Prostate gland (tissue), 2 donors: ENCODE results near the gene PSMB5. TPM values are rescaled to one million over a fixed set of nuclear protein-coding genes. Genes with fewer than 3 reads are reported as not detected.

ENCODE experiments used
- DNase-seq: peaks from one replicate; pipeline ENCODE4 v3.0.0-alpha.2; 2019; ENCODE audit warnings: low spot score
- H3K27ac ChIP-seq, 2 donors: fragments of 200-600 bp; sonication (generic); 2 replicates each; pipeline ENCODE4 v1.5.1; 2017 to 2019
- H3K27me3 ChIP-seq: fragments of 200-600 bp; sonication (generic); replicated peaks from 2 replicates; pipeline ENCODE4 v1.5.1; 2019; ENCODE audit not compliant: insufficient read depth
- H3K36me3 ChIP-seq, 2 donors: fragments of 200-600 bp; sonication (generic); 1 replicate in 1 of 2; 2 replicates in 1 of 2; pipeline versions ENCODE4 v1.5.1 to v1.8.1; 2017 to 2019
- H3K4me1 ChIP-seq: fragments of 200-600 bp; sonication (generic); replicated peaks from 2 replicates; pipeline ENCODE4 v1.5.1; 2019
- H3K4me3 ChIP-seq, 2 donors: fragments of 200-600 bp; sonication (generic); 2 replicates each; pipeline ENCODE4 v1.5.1; 2017 to 2019
- H3K9me3 ChIP-seq: fragments of 200-600 bp; sonication (generic); 2 replicates; pipeline ENCODE4 v1.5.1; 2017
- CTCF ChIP-seq, 4 experiments: fragments of 200-600 bp in 2 of 4; fragments of 450-650 bp in 2 of 4; sonication (generic) in 2 of 4; IDR thresholded peaks; 1 replicate in 3 of 4; 2 replicates in 1 of 4; pipeline ENCODE4 v1.5.1; 2016 to 2019; ENCODE audit warnings: antibody characterized with exemption in 4 of 4, mild to moderate bottlenecking in 2 of 4, moderate library complexity in 2 of 4
- POLR2A ChIP-seq: fragments of 450-650 bp; IDR thresholded peaks from one replicate; pipeline ENCODE4 v1.6.1; 2016; ENCODE audit warnings: antibody characterized with exemption, mild to moderate bottlenecking
- POLR2AphosphoS5 ChIP-seq: sonication (generic); formaldehyde crosslinking; IDR thresholded peaks from one replicate; pipeline ENCODE4 v1.6.1; 2017; ENCODE audit warnings: antibody characterized with exemption
- WGBS: methylation state at CpG from one replicate; pipeline ENCODE4 v1.1.5; 2018; 5-methylcytosine and 5-hydroxymethylcytosine counted together
- intact Hi-C: fragments of 100-400 bp; cut with DNase I; formaldehyde crosslinking; loops from one replicate; pipeline ENCODE4 v1.14.2; 2022
- total RNA-seq, 2 donors: library from RNA; depleted of rRNA; stranded (reverse); fragments of >200 nt; gene quantifications; one replicate each; pipeline ENCODE4 v1.1.0, GENCODE V29; 2016

The PSMB5 gene
- total RNA-seq, 2 donors from 2014 or later, result 124 to 152 TPM

- no peak overlapping the region for H3K27ac ChIP-seq
- no peaks in the 10 kb centered on the region for H3K27me3 ChIP-seq
- intact Hi-C loops, result no loop called here
- no peak for DNase-seq
- no peaks in the 10 kb centered on the region for H3K4me1 ChIP-seq
- TF ChIP-seq POLR2A, result no peak
- WGBS, result 91% methylated on average over 5 of the region's 5 CpGs
- no peaks in the 10 kb centered on the region for H3K9me3 ChIP-seq
- H3K4me3 ChIP-seq, result no peak overlapping the region
- H3K36me3 ChIP-seq, result peaks cover 12 to 30% of the 10 kb centered on the region in 2 donors
Measured at GRCh38 chr14:23077962-23078361, 43.3 kb upstream of the PSMB5 start.

DNA sequence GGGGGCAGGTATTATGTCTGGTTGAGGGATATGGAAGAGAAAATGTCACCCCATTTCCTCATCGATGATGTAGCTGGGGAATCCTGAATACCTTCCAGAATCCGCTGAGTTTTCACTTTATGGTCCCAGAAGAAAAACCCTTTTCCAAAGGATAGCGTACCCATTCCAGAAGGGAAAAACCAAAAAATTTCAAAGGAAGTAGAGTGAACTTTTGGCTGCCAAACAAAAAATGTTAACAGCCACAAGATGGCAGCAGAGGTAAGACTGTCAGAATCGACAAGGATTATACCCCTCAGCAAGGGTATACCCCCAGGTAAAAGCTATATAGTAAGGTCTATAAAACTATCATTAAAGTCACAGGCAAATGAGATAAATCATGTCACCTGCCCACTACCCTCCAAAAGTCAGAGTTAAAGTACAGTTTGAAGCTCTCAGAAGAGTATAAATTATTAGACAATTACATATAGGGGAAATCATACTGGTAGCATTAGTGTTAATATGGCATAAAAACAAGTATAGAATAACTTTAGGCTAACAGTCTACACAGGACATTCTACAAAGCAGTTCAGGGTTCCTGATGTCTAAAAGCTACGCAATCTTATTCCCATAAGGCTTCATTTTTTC, 42.2 kb upstream of the PSMB5 start:
- Histone ChIP-seq H3K27ac (no peak overlapping the region), H3K36me3 (peaks cover 10 to 30% of the 10 kb centered on the region in 2 donors), H3K27me3 (no peaks in the 10 kb centered on the region), H3K4me1 (peaks cover 4% of the 10 kb centered on the region), H3K9me3 (no peaks in the 10 kb centered on the region), H3K4me3 (no peak overlapping the region)
- intact Hi-C loops, result no loop called here
- 66% methylated on average over 5 of the region's 5 CpGs for WGBS
- TF ChIP-seq CTCF (IDR thresholded peaks at IDR 0.05), result peak in 3 of 4 experiments; percentile 40 to 58 (median 44)
- TF ChIP-seq POLR2A, result no peak
- DNase-seq, result no peak

DNA sequence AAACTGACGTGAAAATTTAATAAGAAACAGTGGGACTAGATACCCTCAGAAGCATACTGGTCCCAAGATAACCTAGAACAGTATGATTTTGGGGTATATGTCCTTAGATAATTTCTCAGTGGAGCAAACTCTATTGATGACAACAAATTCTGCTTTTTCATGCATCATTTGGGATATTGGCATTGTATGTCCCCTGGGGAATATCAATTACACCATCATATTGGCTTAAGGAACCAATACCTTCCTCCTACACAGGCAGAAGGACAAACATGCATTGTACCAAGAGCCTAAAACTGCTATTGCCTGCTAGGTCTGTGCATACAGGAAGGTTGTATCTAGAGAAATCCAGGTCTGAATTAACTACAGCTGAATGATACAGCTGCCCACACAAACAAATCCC, 40.2 kb upstream of the PSMB5 start:
- no peak overlapping the region for H3K4me3 ChIP-seq
- no peaks in the 10 kb centered on the region for H3K9me3 ChIP-seq
- intact Hi-C loops, result no loop called here
- H3K36me3 ChIP-seq, result peaks cover 1 to 25% of the 10 kb centered on the region in 2 donors
- no peak overlapping the region for H3K27ac ChIP-seq
- H3K27me3 ChIP-seq, result no peaks in the 10 kb centered on the region
- H3K4me1 ChIP-seq, result peaks cover 17% of the 10 kb centered on the region
- TF ChIP-seq CTCF (IDR thresholded peaks at IDR 0.05), result no peak
- TF ChIP-seq POLR2A, result no peak
- TF ChIP-seq POLR2AphosphoS5, result no peak
- WGBS, result 97% methylated on average over 1 of the region's 1 CpG
- DNase-seq, result no peak

- TF ChIP-seq POLR2AphosphoS5 (peak; percentile 39), CTCF (IDR thresholded peaks at IDR 0.05) (no peak)
- intact Hi-C loops, result no loop called here
- 37% methylated on average over 5 of the region's 5 CpGs for WGBS
- H3K27me3 ChIP-seq, result no peaks in the 10 kb centered on the region
- H3K9me3 ChIP-seq, result no peaks in the 10 kb centered on the region
- peaks cover 25% of the 10 kb centered on the region for H3K4me1 ChIP-seq
- H3K4me3 ChIP-seq, result peak overlapping the region; percentile 44 to 55
- peak overlapping the region; percentile 80 to 81 for H3K27ac ChIP-seq
- DNase-seq, result peak; percentile 59
- H3K36me3 ChIP-seq, result peaks cover 6 to 13% of the 10 kb centered on the region in 2 donors
Measured at GRCh38 chr14:23071921-23072539, 37.3 kb upstream of the PSMB5 start.

GRCh38 chr14:23071244-23071920, 36.7 kb upstream of the PSMB5 start:
- peaks cover 25% of the 10 kb centered on the region for H3K4me1 ChIP-seq
- H3K36me3 ChIP-seq, result peaks cover 6 to 13% of the 10 kb centered on the region in 2 donors
- H3K4me3 ChIP-seq, result peak overlapping the region; percentile 44 to 55
- intact Hi-C loops, result no loop called here
- DNase-seq, result peak; percentile 82
- WGBS, result 1% methylated on average over 14 of the region's 14 CpGs
- H3K27me3 ChIP-seq, result no peaks in the 10 kb centered on the region
- TF ChIP-seq POLR2A (peak; percentile 51), CTCF (IDR thresholded peaks at IDR 0.05) (peak in 1 of 4 experiments; percentile 18), POLR2AphosphoS5 (peak; percentile 86)
- H3K27ac ChIP-seq, result peak overlapping the region; percentile 80 to 81
- H3K9me3 ChIP-seq, result no peaks in the 10 kb centered on the region
